Measurements from ENCODE around the gene MUC21.
"Not testable (repeated sequence)": the region's sequence is repeated elsewhere in the genome, so short reads cannot be mapped to it uniquely, and the experiment has no call there.

Gene MUC21

DNA sequence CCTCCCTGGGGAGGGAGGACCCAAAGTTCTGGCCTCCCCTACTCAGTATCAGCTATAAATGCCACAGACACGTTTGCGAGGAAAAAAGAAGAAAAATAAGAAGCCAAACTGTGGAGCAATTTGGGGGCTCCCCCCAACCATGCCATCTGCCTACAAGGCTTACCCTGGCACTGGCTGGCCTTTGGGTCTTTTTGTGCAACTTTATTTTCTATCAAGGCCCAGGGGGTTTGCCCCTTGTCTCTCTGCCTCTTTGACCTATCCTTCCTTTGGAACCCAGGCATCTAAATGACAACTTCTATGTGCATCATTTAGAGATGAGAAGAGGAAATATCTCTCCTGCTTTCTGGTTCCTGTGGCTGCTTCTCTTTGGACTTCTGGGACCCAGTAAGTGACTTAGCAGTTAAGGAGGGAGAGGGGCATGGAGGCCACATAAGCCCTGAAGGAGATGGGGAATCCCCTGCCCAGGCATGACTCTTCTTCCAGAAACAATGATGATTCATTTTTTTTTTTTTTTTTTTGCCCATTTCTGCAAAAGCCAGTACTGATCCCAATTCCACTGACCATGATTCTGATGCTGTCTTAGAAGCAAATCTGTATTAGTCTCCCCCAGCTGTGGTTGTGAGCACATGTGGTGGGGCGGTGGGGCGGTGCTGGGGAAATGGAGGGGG is 27.0 kb downstream of the MUC21 start, which contains the start of gene MUC22:
TSS of gene MUC22 (plus strand) at position 82 of the 668 bp plus-strand sequence. CDS start at position 315, 233 bp downstream.
- no peak for DNase-seq

DNA sequence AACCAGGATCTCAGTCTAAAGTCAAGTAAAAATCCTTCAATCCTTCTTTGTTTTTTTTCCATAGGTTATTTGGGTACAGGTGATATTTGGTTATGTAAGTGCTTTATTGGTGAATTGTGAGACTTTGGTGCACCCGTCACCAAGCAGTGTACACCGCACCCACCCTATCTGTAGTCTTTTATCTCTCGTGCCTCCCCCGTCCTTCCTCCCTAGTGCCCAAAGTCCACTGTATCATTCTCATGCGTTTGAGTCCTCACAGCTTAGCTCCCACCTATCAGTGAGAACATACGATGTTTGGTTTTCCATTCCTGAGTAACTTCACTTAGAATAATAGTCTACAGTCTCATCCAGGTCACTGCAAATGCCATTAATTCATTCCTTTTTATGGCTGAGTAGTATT is 27.6 kb downstream of the MUC21 start:
- no peak for DNase-seq

- DNase-seq, result no peak
Observed at GRCh38 chr6:31016659-31017299, 33.3 kb downstream of the MUC21 start.

DNA sequence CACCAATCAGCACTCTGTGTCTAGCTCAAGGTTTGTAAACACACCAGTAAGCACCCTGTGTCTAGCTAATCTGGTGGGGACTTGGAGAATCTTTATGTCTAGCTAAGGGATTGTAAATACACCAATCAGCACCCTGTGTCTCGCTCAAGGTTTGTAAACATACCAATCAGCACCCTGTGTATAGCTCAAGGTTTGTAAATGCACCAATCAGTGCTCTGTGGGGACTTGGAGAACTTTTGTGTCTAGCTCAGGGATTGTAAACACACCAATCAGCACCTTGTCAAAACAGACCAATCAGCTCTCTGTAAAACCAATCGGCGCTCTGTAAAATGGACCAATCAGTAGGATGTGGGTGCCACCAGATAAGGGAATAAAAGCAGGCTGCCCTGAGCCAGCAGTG is 33.9 kb downstream of the MUC21 start:
- DNase-seq, result not testable (repeated sequence)

DNA sequence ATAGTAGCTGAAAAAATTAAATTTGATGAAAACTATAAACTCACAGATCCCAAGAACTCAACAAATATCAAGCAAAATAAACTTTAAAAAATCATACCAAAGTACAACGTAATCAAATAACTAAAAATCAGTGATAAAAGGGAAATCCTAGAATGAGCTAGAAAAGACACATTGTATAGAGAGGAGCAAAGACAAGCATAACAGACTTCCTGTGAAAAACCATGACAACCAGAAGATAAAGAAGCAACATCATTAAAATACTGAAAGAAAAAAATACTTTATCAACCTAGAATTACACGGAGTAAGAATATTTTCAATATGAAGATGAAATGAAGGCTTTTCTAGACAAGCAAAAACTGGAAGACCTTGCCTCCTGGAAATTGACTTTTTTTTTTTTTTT is 36.5 kb downstream of the MUC21 start:
- no peak for DNase-seq

DNA sequence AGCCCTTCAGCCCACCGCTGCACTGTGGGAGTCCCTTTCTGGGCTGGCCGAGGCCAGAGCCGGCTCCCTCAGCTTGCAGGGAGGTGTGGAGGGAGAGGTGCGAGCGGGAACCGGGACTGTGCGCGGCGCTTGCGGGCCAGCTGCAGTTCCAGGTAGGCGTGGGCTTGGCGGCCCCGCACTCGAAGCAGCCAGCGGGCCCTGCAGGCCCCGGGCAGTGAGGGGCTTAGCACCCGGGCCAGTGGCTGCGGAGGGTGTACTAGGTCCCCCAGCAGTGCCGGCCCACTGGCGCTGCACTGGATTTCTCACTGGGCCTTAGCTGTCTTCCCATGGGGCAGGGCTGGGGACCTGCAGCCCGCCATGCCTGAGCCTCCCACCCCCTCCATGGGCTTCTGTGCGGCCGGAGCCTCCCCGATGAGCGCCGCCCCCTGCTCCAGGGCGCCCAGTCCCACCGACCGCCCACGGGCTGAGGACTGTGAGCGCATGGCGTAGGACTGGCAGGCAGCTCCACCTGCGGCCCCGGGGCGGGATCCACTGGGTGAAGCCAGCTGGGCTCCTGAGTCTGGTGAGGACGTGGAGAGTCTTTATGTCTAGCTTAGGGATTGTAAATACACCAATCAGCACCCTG is 37.2 kb downstream of the MUC21 start:
- not testable (repeated sequence) for DNase-seq

DNA sequence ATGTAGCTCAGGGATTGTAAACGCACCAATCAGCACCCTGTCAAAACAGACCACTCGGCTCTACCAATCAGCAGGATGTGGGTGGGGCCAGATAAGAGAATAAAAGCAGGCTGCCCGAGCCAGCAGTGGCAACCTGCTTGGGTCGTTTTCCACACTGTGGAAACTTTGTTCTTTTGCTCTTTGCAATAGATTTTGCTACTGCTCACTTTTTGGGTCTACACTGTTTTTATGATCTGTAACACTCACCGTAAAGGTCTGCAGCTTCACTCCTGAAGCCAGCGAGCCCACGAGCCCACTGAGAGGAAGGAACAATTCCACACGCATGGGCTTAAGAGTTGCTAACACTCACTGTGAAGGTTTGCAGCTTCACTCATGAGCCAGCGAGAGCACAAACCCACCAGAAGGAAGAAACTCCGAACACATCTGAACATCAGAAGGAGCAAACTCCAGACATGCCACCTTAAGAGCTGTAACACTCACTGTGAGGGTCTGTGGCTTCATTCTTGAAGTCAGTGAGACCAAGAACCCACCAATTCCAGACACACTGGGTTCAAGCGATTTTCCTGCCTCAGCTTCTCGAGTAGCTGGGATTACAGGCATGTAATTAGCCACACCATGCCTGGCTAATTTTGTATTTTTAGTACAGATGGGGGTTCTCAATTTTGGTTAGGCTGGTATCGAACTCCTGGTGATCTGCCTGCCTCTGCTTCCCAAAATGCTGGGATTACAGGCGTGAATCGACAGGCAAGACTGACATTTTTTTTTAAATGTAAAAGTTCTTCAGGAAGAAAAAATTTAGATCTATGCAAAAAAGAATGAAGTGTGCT is 38.4 kb downstream of the MUC21 start:
- not testable (repeated sequence) for DNase-seq

DNA sequence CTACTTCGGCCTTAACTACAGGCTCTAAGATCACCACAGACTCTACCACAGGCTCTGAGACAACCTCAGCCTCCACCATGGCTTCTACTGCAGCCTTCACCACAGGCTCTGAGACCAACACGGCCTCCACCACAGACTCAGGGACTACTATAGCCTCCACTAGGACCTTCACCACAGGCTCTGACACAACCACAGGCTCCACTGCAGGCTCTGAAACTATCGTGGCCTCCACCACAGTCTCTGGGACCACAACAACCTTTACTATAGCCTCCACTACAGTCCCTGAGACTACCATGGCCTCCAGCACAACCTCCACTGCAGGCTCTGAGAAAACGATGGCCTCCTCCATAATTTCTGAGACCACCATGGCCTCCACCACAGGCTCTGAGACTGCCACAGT is 42.1 kb downstream of the MUC21 start:
- DNase-seq, result no peak

DNA sequence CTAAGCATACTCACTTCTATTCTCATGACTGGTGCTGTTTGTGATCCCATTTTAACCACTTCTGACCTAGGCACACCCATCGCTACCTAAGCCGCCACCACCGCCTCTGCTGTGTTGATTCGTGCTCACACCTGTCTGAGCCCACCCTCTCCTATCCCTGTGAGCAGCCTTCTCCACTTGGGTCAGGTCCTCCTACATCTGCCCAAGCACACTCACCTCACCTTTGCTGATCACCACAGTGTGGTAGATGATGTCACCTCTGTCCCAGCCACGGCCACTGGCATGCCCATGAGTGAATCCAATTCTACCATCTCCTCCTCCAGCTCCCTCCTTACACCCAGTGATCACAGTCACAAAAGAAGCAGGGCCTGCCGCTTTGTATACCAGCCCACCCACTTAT is 47.6 kb downstream of the MUC21 start:
- no peak for DNase-seq

GRCh38 chr6:31033075-31033474 is 49.6 kb downstream of the MUC21 start:
- no peak for DNase-seq

- DNase-seq, result no peak
Observed at GRCh38 chr6:31035862-31036497, 52.5 kb downstream of the MUC21 start.

DNA sequence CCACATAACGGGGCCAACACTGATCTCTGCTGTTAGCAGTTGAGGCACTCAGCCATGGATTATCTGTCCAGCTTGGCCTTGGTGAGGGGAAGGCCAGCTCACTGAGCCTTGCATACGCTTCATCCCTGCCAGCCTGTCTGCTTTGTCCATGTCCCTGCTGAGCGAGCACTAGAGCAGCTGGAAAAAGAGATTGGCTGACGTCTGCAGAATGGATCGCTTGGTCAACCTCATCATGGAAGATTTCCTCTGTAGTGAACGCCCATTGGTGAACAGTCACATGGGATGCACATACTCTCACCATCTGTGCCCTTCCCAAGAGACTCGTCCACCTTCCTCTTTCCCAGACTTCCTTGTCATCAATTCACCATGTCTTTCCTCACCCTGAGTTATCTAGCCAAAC is 53.7 kb downstream of the MUC21 start:
- no peak for DNase-seq

DNA sequence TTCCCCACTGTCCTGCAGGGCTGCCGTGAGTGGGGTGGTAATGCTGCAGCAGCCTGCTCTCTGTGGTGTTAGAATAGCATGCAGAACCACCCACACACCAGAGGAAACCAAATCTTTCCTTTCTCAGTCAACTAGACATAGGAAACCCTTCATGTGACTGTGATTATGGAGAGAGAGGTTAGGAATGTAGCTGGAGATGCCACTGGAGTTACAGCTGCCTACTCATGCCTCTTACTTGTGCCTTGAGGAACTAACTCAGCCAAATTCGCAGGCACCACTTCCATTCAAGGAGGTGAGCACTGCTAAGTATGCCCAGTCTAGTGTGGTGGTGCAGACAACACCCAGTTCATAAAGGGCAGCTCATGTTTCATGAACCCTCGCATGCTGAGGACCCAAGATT is 54.2 kb downstream of the MUC21 start:
- no peak for DNase-seq

- DNase-seq, result no peak
Observed at GRCh38 chr6:31038559-31038958, 55.0 kb downstream of the MUC21 start.
